Non-pigmented ciliary epithelial cell (primary cell): ENCODE measurements around the gene WBP2.
"Not testable (repeated sequence)": the region's sequence is repeated elsewhere in the genome, so short reads cannot be mapped to it uniquely, and the experiment has no call there.

ENCODE experiments used
- DNase-seq: peaks from one replicate; pipeline ENCODE4 v3.0.0-alpha.2; 2010; ENCODE audit warnings: low read depth

WBP2 gene

GRCh38 chr17:75813081-75814020 lies 41.8 kb downstream of the WBP2 start:
- no peak for DNase-seq

GRCh38 chr17:75812096-75813013 lies 42.8 kb downstream of the WBP2 start:
- DNase-seq, result no peak

- DNase-seq, result no peak
Measured at GRCh38 chr17:75811174-75811573, 44.0 kb downstream of the WBP2 start.

- not testable (repeated sequence) for DNase-seq
Measured at GRCh38 chr17:75810756-75811155, 44.4 kb downstream of the WBP2 start.

- no peak for DNase-seq
Measured at GRCh38 chr17:75810216-75810615, 44.9 kb downstream of the WBP2 start.

GRCh38 chr17:75809631-75810111 lies 45.5 kb downstream of the WBP2 start:
- DNase-seq, result no peak

GRCh38 chr17:75808905-75809621 lies 46.1 kb downstream of the WBP2 start:
- no peak for DNase-seq

GRCh38 chr17:75808549-75808904 lies 46.6 kb downstream of the WBP2 start:
- DNase-seq, result no peak

GRCh38 chr17:75807861-75808260 lies 47.3 kb downstream of the WBP2 start:
- no peak for DNase-seq

GRCh38 chr17:75806822-75807500 lies 48.2 kb downstream of the WBP2 start:
- no peak for DNase-seq

GRCh38 chr17:75803883-75804282 lies 51.3 kb downstream of the WBP2 start:
- no peak for DNase-seq

GRCh38 chr17:75799402-75799801 lies 55.7 kb downstream of the WBP2 start:
- no peak for DNase-seq

GRCh38 chr17:75795820-75796607 lies 59.1 kb downstream of the WBP2 start:
- no peak for DNase-seq
